SU-DHL-6 (cell line): ENCODE data around the gene NSRP1.

Experiments used
- H2AFZ ChIP-seq: fragments of 200-600 bp; sonication (generic); 2 replicates; pipeline ENCODE4 v1.6.1; 2014; ENCODE audit warnings: low read depth, mild to moderate bottlenecking, moderate library complexity, mixed read lengths, antibody characterized with exemption, low read length; ENCODE audit not compliant: severe bottlenecking
- H3F3A ChIP-seq: fragments of 200-600 bp; shearing (Covaris generic); 2 replicates; pipeline ENCODE4 v1.6.0; 2016; ENCODE audit warnings: antibody characterized with exemption, mild to moderate bottlenecking; ENCODE audit not compliant: insufficient read depth
- H3K27ac ChIP-seq: fragments of 200-600 bp; sonication (generic); 2 replicates; pipeline ENCODE4 v1.5.1; 2016; ENCODE audit warnings: low read depth, mild to moderate bottlenecking, low read length, moderate library complexity, mixed read lengths
- H3K27me3 ChIP-seq: fragments of 200-600 bp; sonication (generic), shearing (Covaris generic); 2 replicates; pipeline ENCODE4 v1.6.0; 2014; ENCODE audit warnings: mild to moderate bottlenecking, low read length
- H3K36me3 ChIP-seq: fragments of 200-600 bp; sonication (generic); 2 replicates; pipeline ENCODE4 v1.6.1; 2014; ENCODE audit warnings: mild to moderate bottlenecking, low read length, mixed read lengths
- H3K4me2 ChIP-seq: fragments of 300-600, 200-600 bp; shearing (Covaris generic), sonication (generic); 2 replicates; pipeline ENCODE4 v1.6.0; 2014; ENCODE audit warnings: low read length, low read depth, mild to moderate bottlenecking; ENCODE audit not compliant: poor library complexity, severe bottlenecking
- H3K4me3 ChIP-seq: fragments of 200-600 bp; sonication (generic); 2 replicates; pipeline ENCODE4 v1.5.1; 2014; ENCODE audit warnings: antibody characterized with exemption, low read length, mild to moderate bottlenecking, mixed read lengths; ENCODE audit not compliant: insufficient read depth, poor library complexity, severe bottlenecking
- H3K79me2 ChIP-seq: fragments of 200-600 bp; sonication (generic); 2 replicates; pipeline ENCODE4 v1.6.1; 2014; ENCODE audit warnings: mild to moderate bottlenecking, low read length, moderate library complexity; ENCODE audit not compliant: insufficient read depth
- H3K9ac ChIP-seq: fragments of 200-600 bp; sonication (generic); 2 replicates; pipeline ENCODE4 v1.7.0; 2014; ENCODE audit warnings: mild to moderate bottlenecking, low read length
- H3K9me2 ChIP-seq: fragments of 200-600 bp; sonication (generic); replicated peaks from 2 replicates; pipeline ENCODE4 v1.6.1; 2014; ENCODE audit warnings: low read length; ENCODE audit not compliant: insufficient read depth
- H3K9me3 ChIP-seq: fragments of 200-600 bp; sonication (generic); 2 replicates; pipeline ENCODE4 v1.6.1; 2014; ENCODE audit warnings: low read length, mixed read lengths; ENCODE audit not compliant: insufficient read depth
- H4K20me1 ChIP-seq: fragments of 200-600 bp; sonication (generic); 2 replicates; pipeline ENCODE4 v1.6.1; 2014; ENCODE audit warnings: low read depth, mild to moderate bottlenecking, antibody characterized with exemption, low read length, moderate library complexity, mixed read lengths
- CTCF ChIP-seq: fragments of 200-600 bp; sonication (generic); IDR thresholded peaks from one replicate; pipeline ENCODE4 v1.5.1; 2017; ENCODE audit warnings: antibody characterized with exemption, mild to moderate bottlenecking, low read length, moderate library complexity; ENCODE audit not compliant: insufficient read depth, poor library complexity, severe bottlenecking
- EZH2phosphoT487 ChIP-seq: fragments of 200-600 bp; sonication (generic), shearing (Covaris generic); conservative IDR thresholded peaks from 2 replicates; pipeline ENCODE4 v1.6.1; 2018; ENCODE audit warnings: mild to moderate bottlenecking, antibody characterized with exemption, low read length, moderate library complexity, mixed read lengths

NSRP1 gene

GRCh38 chr17:30219315-30219714, 102.7 kb downstream of the NSRP1 start:
- H3K27me3 ChIP-seq = no peaks in the 10 kb centered on the region
- H4K20me1 ChIP-seq = no peaks in the 10 kb centered on the region
- no peaks in the 10 kb centered on the region for H3K36me3 ChIP-seq
- H3K79me2 ChIP-seq = no peaks in the 10 kb centered on the region
- no peak overlapping the region for H3K4me3 ChIP-seq
- no peaks in the 10 kb centered on the region for H3F3A ChIP-seq
- no peaks in the 10 kb centered on the region for H3K9me3 ChIP-seq
- TF ChIP-seq EZH2phosphoT487 (no peak), CTCF (no peak)
- H3K9ac ChIP-seq = no peak overlapping the region
- no peak overlapping the region for H3K27ac ChIP-seq
- no peaks in the 10 kb centered on the region for H3K9me2 ChIP-seq
- H2AFZ ChIP-seq = no peak overlapping the region
- H3K4me2 ChIP-seq = no peak overlapping the region

GRCh38 chr17:30219833-30220232, 103.2 kb downstream of the NSRP1 start:
- Histone ChIP-seq H3K27ac (no peak overlapping the region), H3K9me2 (no peaks in the 10 kb centered on the region), H2AFZ (no peak overlapping the region), H3K9ac (no peak overlapping the region), H3K9me3 (no peaks in the 10 kb centered on the region), H3K36me3 (no peaks in the 10 kb centered on the region), H3K4me3 (no peak overlapping the region), H3K79me2 (no peaks in the 10 kb centered on the region), H3F3A (no peaks in the 10 kb centered on the region), H3K4me2 (no peak overlapping the region), H4K20me1 (no peaks in the 10 kb centered on the region), H3K27me3 (no peaks in the 10 kb centered on the region)
- TF ChIP-seq EZH2phosphoT487 (no peak), CTCF (no peak)

- Histone ChIP-seq H3K79me2 (no peaks in the 10 kb centered on the region), H4K20me1 (no peaks in the 10 kb centered on the region), H3F3A (no peaks in the 10 kb centered on the region), H3K36me3 (no peaks in the 10 kb centered on the region), H2AFZ (no peak overlapping the region), H3K9me3 (no peaks in the 10 kb centered on the region), H3K4me2 (no peak overlapping the region), H3K9ac (no peak overlapping the region), H3K27me3 (no peaks in the 10 kb centered on the region), H3K4me3 (no peak overlapping the region), H3K27ac (no peak overlapping the region), H3K9me2 (no peaks in the 10 kb centered on the region)
- TF ChIP-seq EZH2phosphoT487 (no peak), CTCF (no peak)
These were observed 103.8 kb downstream of the NSRP1 start for GRCh38 chr17:30220414-30220813.

- H3F3A ChIP-seq = no peaks in the 10 kb centered on the region
- H2AFZ ChIP-seq = no peak overlapping the region
- H3K9me2 ChIP-seq = no peaks in the 10 kb centered on the region
- no peaks in the 10 kb centered on the region for H3K36me3 ChIP-seq
- no peaks in the 10 kb centered on the region for H3K9me3 ChIP-seq
- H4K20me1 ChIP-seq = no peaks in the 10 kb centered on the region
- no peak overlapping the region for H3K4me3 ChIP-seq
- H3K4me2 ChIP-seq = no peak overlapping the region
- TF ChIP-seq EZH2phosphoT487 (no peak), CTCF (no peak)
- no peaks in the 10 kb centered on the region for H3K27me3 ChIP-seq
- H3K27ac ChIP-seq = no peak overlapping the region
- H3K79me2 ChIP-seq = no peaks in the 10 kb centered on the region
- H3K9ac ChIP-seq = no peak overlapping the region
These were observed 104.7 kb downstream of the NSRP1 start for GRCh38 chr17:30221346-30221745.
